B cell (primary cell): Measurements from ENCODE around the gene SLC15A5. TPM values are rescaled to one million over a fixed set of nuclear protein-coding genes. Genes with fewer than 3 reads are reported as not detected.

ENCODE experiments used
- ATAC-seq: fragments of 200-7000 bp; cut with Tn5 transposase; one replicate; pipeline ENCODE4 v1.10.0; 2021; ENCODE audit warnings: low read depth, mild to moderate bottlenecking, moderate number of reproducible peaks, moderate library complexity
- CTCF ChIA-PET: fragments of 350-600 bp; sonication (Branson Sonifier 250); formaldehyde crosslinking; loops from one replicate; lab custom pipeline; 2021; ENCODE audit warnings: antibody characterized with exemption, inconsistent platforms; lab: Charles Lee
- POLR2A ChIA-PET: fragments of 350-600 bp; sonication (Branson Sonifier 250); formaldehyde crosslinking; loops from one replicate; lab custom pipeline; 2021; ENCODE audit warnings: antibody characterized with exemption; lab: Charles Lee
- DNase-seq: peaks from one replicate; pipeline ENCODE4 v3.0.0; 2013
- H2AFZ ChIP-seq: 2 replicates; pipeline ENCODE4 v1.6.1; 2012; ENCODE audit warnings: mild to moderate bottlenecking, low read depth, low read length; ENCODE audit not compliant: insufficient read depth, poor library complexity, severe bottlenecking
- H3K27ac ChIP-seq, 2 donors: 1 replicate in 1 of 2; 2 replicates in 1 of 2; pipeline ENCODE4 v1.5.1; 2012 to 2013; ENCODE audit warnings: low read length in 2 of 2, mild to moderate bottlenecking in 2 of 2, moderate library complexity in 1 of 2
- H3K27me3 ChIP-seq, 4 experiments: fragments of 200-600 bp in 1 of 4; sonication (generic) in 1 of 4; replicated peaks in 1 of 4; 1 replicate in 2 of 4; 2 replicates in 2 of 4; pipeline versions ENCODE4 v1.6.1 to v1.7.0; 2013 to 2016; ENCODE audit warnings: low read length in 3 of 4, mild to moderate bottlenecking in 2 of 4, mixed read lengths in 1 of 4, moderate library complexity in 1 of 4; ENCODE audit not compliant: insufficient read depth in 4 of 4, control insufficient read depth in 3 of 4; ENCODE audit errors: control extremely low read depth in 1 of 4
- H3K36me3 ChIP-seq, 2 experiments: replicated peaks in 1 of 2; 1 replicate in 1 of 2; 2 replicates in 1 of 2; pipeline versions ENCODE4 v1.6.1 to v1.7.1; 2013; ENCODE audit warnings: low read length in 1 of 2; ENCODE audit not compliant: insufficient read depth in 2 of 2, control insufficient read depth in 1 of 2; ENCODE audit errors: control extremely low read depth in 1 of 2, extremely low read depth in 1 of 2
- H3K4me1 ChIP-seq, 2 donors: fragments of 200-600 bp in 1 of 2; sonication (generic) in 1 of 2; 1 replicate in 1 of 2; 2 replicates in 1 of 2; pipeline versions ENCODE4 v1.5.1 to v1.6.1; 2013 to 2017; ENCODE audit warnings: low read length in 2 of 2; ENCODE audit not compliant: control insufficient read depth in 2 of 2, insufficient read depth in 2 of 2
- H3K4me2 ChIP-seq: replicated peaks from 2 replicates; pipeline ENCODE3; 2012; ENCODE audit warnings: mild to moderate bottlenecking, low read depth, low read length; ENCODE audit not compliant: poor library complexity, severe bottlenecking
- H3K4me3 ChIP-seq, 5 experiments: fragments of 200-600 bp in 1 of 5; sonication (generic) in 1 of 5; 1 replicate in 3 of 5; 2 replicates in 2 of 5; pipeline versions ENCODE4 v1.5.1 to v1.7.0; 2011 to 2016; ENCODE audit warnings: low read length in 4 of 5, mild to moderate bottlenecking in 4 of 5, low read depth in 2 of 5, control low read depth in 1 of 5, moderate library complexity in 1 of 5; ENCODE audit not compliant: insufficient read depth in 1 of 5; ENCODE audit errors: control extremely low read depth in 1 of 5, extremely low read depth in 1 of 5
- H3K79me2 ChIP-seq: fragments of 200-600 bp; sonication (generic); one replicate; pipeline ENCODE4 v1.6.0; 2016; ENCODE audit warnings: low read length; ENCODE audit not compliant: control insufficient read depth, insufficient read depth
- H3K9ac ChIP-seq: fragments of 200-600 bp; sonication (generic); 2 replicates; pipeline ENCODE4 v1.6.1; 2017; ENCODE audit warnings: mild to moderate bottlenecking, low read length, moderate library complexity
- H3K9me3 ChIP-seq, 3 donors: one replicate each; pipeline versions ENCODE4 v1.6.1 to v1.7.1; 2013; ENCODE audit warnings: low read length in 2 of 3; ENCODE audit not compliant: control insufficient read depth in 2 of 3, insufficient read depth in 1 of 3; ENCODE audit errors: control extremely low read depth in 1 of 3
- H4K20me1 ChIP-seq: 2 replicates; pipeline ENCODE4 v1.6.0; 2012; ENCODE audit warnings: mild to moderate bottlenecking, low read length; ENCODE audit not compliant: insufficient read depth, control insufficient read depth, poor library complexity, severe bottlenecking
- H3K27ac Mint-ChIP-seq: one replicate; pipeline ENCODE4 v1.8.0; 2021; ENCODE audit warnings: mixed read lengths
- H3K27me3 Mint-ChIP-seq: one replicate; pipeline ENCODE4 v1.8.0; 2021; ENCODE audit warnings: mixed read lengths
- H3K4me1 Mint-ChIP-seq: one replicate; pipeline ENCODE4 v1.8.0; 2021; ENCODE audit warnings: mixed read lengths
- H3K4me3 Mint-ChIP-seq: one replicate; pipeline ENCODE4 v1.8.0; 2021; ENCODE audit warnings: mixed read lengths
- H3K9me3 Mint-ChIP-seq: one replicate; pipeline ENCODE4 v1.8.0; 2022; ENCODE audit warnings: mixed read lengths; ENCODE audit not compliant: insufficient read depth
- CTCF ChIP-seq: fragments of 200-600 bp; IDR thresholded peaks from one replicate; pipeline ENCODE4 v1.8.0; 2022; ENCODE audit warnings: antibody characterized with exemption, mild to moderate bottlenecking
- EZH2 ChIP-seq: IDR thresholded peaks from 2 replicates; pipeline ENCODE4 v1.6.1; 2012; ENCODE audit warnings: borderline replicate concordance, low read depth, mild to moderate bottlenecking, moderate library complexity, low read length; ENCODE audit not compliant: insufficient read depth, poor library complexity, severe bottlenecking
- WGBS: methylation state at CpG from one replicate; pipeline ENCODE4 v1.1.5; 2013; ENCODE audit warnings: missing lambda C conversion rate; ENCODE audit not compliant: insufficient coverage; 5-methylcytosine and 5-hydroxymethylcytosine counted together
- intact Hi-C: fragments of 100-400 bp; cut with micrococcal nuclease; formaldehyde crosslinking; loops from one replicate; pipeline ENCODE4 v1.10.0; 2022
- polyA plus RNA-seq: library from polyadenylated mRNA; depleted of rRNA; stranded (reverse); fragments of >200 nt; gene quantifications from 2 replicates; pipeline ENCODE4 v1.2.3, GENCODE V29; 2012
- total RNA-seq, 2 donors: library from RNA; stranded (reverse); fragments of 120-200 nt in 1 of 2; gene quantifications; 1 replicate in 1 of 2; 2 replicates in 1 of 2; pipeline versions ENCODE4 v1.2.3 to v1.2.4, GENCODE V29; 2013 to 2022

SLC15A5 gene
- total and polyA plus RNA-seq, 2 donors (not counting 1 experiment from before 2014, with no cell fraction given): not detected

DNA sequence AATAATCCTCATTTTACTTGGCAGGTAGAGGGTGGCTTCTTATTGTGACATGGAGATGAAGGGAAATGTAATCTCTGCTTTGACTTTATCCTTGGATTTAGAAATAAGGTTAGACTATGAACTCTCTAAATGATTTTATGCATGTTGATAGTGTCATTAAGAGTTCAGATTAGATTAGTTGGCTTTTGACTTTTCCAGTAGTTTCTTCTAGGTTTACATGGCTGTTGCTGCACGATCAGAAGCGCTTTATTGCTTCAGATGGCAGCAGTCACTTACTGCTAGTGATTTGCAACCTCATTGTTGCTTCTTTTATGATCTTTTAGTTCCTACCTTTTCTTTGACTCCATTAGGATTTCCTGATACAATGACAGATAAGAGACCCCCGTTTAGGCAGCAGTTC lies 32.3 kb downstream of the SLC15A5 start:
- Histone ChIP-seq H3K36me3 (no peaks in the 10 kb centered on the region), H3K4me3 (no peak overlapping the region), H3K79me2 (no peaks in the 10 kb centered on the region), H3K4me2 (no peak overlapping the region), H3K27me3 (no peaks in the 10 kb centered on the region), H2AFZ (no peak overlapping the region), H3K4me1 (no peaks in the 10 kb centered on the region), H4K20me1 (no peaks in the 10 kb centered on the region), H3K9ac (no peak overlapping the region), H3K27ac (no peak overlapping the region), H3K9me3 (no peaks in the 10 kb centered on the region)
- Mint-ChIP-seq H3K9me3 (no peaks in the 10 kb centered on the region), H3K27me3 (no peaks in the 10 kb centered on the region), H3K27ac (no peak overlapping the region), H3K4me1 (no peaks in the 10 kb centered on the region), H3K4me3 (no peak overlapping the region)
- DNase-seq (no peak), ATAC-seq (no peak)
- ChIA-PET CTCF (no interaction called here), POLR2A (no interaction called here)
- WGBS: 46% methylated on average over 3 of the region's 3 CpGs
- no peak for TF ChIP-seq EZH2
- no peak for TF ChIP-seq CTCF
- intact Hi-C loops: no loop called here

DNA sequence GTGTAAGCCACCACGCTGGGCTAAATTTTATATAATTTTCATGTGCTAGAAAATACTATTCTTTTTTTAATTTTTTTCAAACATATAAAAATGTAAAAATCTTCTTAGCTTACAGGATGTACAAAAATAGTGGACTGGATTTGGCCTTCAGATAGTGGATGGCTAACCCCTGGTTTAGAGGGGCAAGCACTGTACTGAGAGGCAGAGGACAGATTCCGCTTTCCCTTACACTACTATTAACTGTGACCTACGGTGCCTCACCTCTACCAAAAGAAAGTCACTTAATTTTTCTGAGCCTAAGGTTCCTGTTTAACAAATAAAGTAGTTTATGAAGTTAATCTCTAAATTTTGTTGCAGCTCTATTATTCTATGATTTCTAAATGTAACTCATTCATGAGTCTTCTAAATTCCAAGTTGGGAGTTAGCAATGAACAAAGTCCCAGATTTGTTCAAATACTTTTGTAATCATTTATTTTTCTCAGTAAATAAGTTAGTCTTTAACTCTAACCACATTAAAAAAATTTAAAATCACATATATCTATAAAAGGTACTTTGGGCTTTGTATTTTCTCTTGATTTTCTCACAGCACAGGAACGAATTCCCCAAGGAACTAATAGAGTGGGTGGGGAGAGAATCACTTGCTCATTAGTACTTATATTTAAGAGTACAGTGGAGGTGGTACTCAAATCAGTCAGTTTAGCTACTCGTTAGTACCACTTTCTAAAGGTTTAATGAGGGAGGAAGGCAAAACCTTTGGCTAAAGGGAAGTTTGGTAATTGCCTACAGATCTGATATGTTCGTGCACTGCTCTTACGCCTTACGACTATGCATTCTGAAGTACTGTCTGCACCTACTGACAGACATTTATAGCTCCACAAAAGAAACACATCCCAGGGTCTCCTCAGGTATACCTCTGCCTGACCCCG lies 33.7 kb downstream of the SLC15A5 start:
- H3K36me3 ChIP-seq: no peaks in the 10 kb centered on the region
- no peaks in the 10 kb centered on the region for H3K9me3 ChIP-seq
- no peak overlapping the region for H3K4me3 ChIP-seq
- POLR2A ChIA-PET: no interaction called here
- CTCF ChIA-PET: no interaction called here
- no peaks in the 10 kb centered on the region for H4K20me1 ChIP-seq
- H3K4me2 ChIP-seq: no peak overlapping the region
- H3K27ac ChIP-seq: no peak overlapping the region
- 86% methylated on average over 4 of the region's 9 CpGs for WGBS
- Mint-ChIP-seq H3K4me3 (no peak overlapping the region), H3K9me3 (no peaks in the 10 kb centered on the region), H3K27ac (no peak overlapping the region), H3K4me1 (no peaks in the 10 kb centered on the region), H3K27me3 (no peaks in the 10 kb centered on the region)
- no peak overlapping the region for H3K9ac ChIP-seq
- no peaks in the 10 kb centered on the region for H3K79me2 ChIP-seq
- H3K27me3 ChIP-seq: no peaks in the 10 kb centered on the region
- no peak for TF ChIP-seq EZH2
- no peak for TF ChIP-seq CTCF
- DNase-seq (no peak), ATAC-seq (no peak)
- no peak overlapping the region for H2AFZ ChIP-seq
- H3K4me1 ChIP-seq: no peaks in the 10 kb centered on the region
- intact Hi-C loops: no loop called here
